A549 (cell line): ENCODE measurements around the gene GNB1.

Experiments
- CHD2 ChIP-seq: fragments of 150-350 bp; IDR thresholded peaks from 2 replicates; pipeline ENCODE4 v1.6.1; 2014; ENCODE audit warnings: low read length; ENCODE audit not compliant: partially characterized antibody
- EP300 ChIP-seq, 2 experiments: fragments of >200 bp; sonication (Bioruptor Twin); formaldehyde crosslinking; IDR thresholded peaks; 2 replicates in 1 of 2; 3 replicates in 1 of 2; pipeline ENCODE4 v1.6.1; 2016 to 2017
- FOXS1 ChIP-seq: fragments of 250-450 bp; sonication (Bioruptor Pico); IDR thresholded peaks from 2 replicates; pipeline ENCODE4 v1.5.0; 2020; ENCODE audit warnings: mild to moderate bottlenecking, moderate library complexity
- MYC ChIP-seq: IDR thresholded peaks from 2 replicates; pipeline ENCODE4 v1.6.1; 2012; ENCODE audit warnings: mild to moderate bottlenecking, inconsistent platforms, low read length, improper control_type of control experiment, borderline replicate concordance
- NPAS2 ChIP-seq: fragments of 250-450 bp; sonication (Bioruptor Pico); IDR thresholded peaks from 2 replicates; pipeline ENCODE4 v1.8.0; 2022; ENCODE audit warnings: mild to moderate bottlenecking, moderate library complexity, borderline replicate concordance
- POLR2A ChIP-seq: IDR thresholded peaks from 2 replicates; pipeline ENCODE4 v1.6.1; 2012; ENCODE audit warnings: mild to moderate bottlenecking, low read length
- RNF2 ChIP-seq: fragments of 200-600 bp; sonication (generic); IDR thresholded peaks from 2 replicates; pipeline ENCODE4 v1.6.1; 2016; ENCODE audit warnings: low read depth, mild to moderate bottlenecking, antibody characterized with exemption, moderate library complexity, borderline replicate concordance
- SMC3 ChIP-seq: fragments of >200 bp; sonication (Bioruptor Twin); formaldehyde crosslinking; IDR thresholded peaks from 3 replicates; pipeline ENCODE4 v1.6.1; 2018; ENCODE audit warnings: inconsistent platforms
- ZSCAN20 ChIP-seq: fragments of 250-450 bp; sonication (Bioruptor Pico); IDR thresholded peaks from 2 replicates; pipeline ENCODE4 v1.8.0; 2022; ENCODE audit warnings: mild to moderate bottlenecking, moderate library complexity
- TF ChIP-seq, protein P1 (sequence below): fragments of >200 bp; sonication (Bioruptor Twin); formaldehyde crosslinking; IDR thresholded peaks from 3 replicates; pipeline ENCODE4 v1.5.1; 2016
- TF ChIP-seq, protein P2 (sequence below): IDR thresholded peaks from 2 replicates; pipeline ENCODE4 v1.6.1; 2012

- TF ChIP-seq, protein P1, sequence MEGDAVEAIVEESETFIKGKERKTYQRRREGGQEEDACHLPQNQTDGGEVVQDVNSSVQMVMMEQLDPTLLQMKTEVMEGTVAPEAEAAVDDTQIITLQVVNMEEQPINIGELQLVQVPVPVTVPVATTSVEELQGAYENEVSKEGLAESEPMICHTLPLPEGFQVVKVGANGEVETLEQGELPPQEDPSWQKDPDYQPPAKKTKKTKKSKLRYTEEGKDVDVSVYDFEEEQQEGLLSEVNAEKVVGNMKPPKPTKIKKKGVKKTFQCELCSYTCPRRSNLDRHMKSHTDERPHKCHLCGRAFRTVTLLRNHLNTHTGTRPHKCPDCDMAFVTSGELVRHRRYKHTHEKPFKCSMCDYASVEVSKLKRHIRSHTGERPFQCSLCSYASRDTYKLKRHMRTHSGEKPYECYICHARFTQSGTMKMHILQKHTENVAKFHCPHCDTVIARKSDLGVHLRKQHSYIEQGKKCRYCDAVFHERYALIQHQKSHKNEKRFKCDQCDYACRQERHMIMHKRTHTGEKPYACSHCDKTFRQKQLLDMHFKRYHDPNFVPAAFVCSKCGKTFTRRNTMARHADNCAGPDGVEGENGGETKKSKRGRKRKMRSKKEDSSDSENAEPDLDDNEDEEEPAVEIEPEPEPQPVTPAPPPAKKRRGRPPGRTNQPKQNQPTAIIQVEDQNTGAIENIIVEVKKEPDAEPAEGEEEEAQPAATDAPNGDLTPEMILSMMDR = no peak
- TF ChIP-seq, protein P2, sequence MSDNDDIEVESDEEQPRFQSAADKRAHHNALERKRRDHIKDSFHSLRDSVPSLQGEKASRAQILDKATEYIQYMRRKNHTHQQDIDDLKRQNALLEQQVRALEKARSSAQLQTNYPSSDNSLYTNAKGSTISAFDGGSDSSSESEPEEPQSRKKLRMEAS = no peak
- TF ChIP-seq NPAS2 (CRISPR knock-in tag) = no peak
- no peak for TF ChIP-seq EP300 (IDR thresholded peaks at IDR 0.05)
- TF ChIP-seq MYC = no peak
- no peak for TF ChIP-seq POLR2A
- no peak for TF ChIP-seq ZSCAN20 (CRISPR knock-in tag)
- no peak for TF ChIP-seq SMC3
- TF ChIP-seq FOXS1 = no peak
- TF ChIP-seq RNF2 = no peak
- no peak for TF ChIP-seq CHD2
Measured at GRCh38 chr1:1847061-1847850, 43.6 kb downstream of the GNB1 start.
